ENCODE measurements around the gene ARHGAP18. TPM values are rescaled to one million over a fixed set of nuclear protein-coding genes. Genes with fewer than 3 reads are reported as not detected.
A peak's percentile ranks its signal among the peaks of the same experiment; 100 is the strongest.

Gene ARHGAP18
- total RNA-seq, 1 experiment from 2014 or later, result 64.5 TPM

GRCh38 chr6:129565811-129566210 lies 144.2 kb downstream of the ARHGAP18 start:
- no peak for DNase-seq
- peaks cover 11% of the 10 kb centered on the region for H3K4me1 Mint-ChIP-seq (ENCODE audit: low read depth, unreplicated experiment)
- no peak for TF ChIP-seq CTCF (IDR thresholded peaks at IDR 0.05; ENCODE audit: unreplicated experiment)
- CTCF ChIA-PET, result interaction anchor here (1.1 kb wide), 1 partner anchor 19 kb away, joined by 3 read pairs; no protein-coding TSS in a partner anchor
- no peaks in the 10 kb centered on the region for H3K9me3 Mint-ChIP-seq (ENCODE audit: low read depth, unreplicated experiment)
- H3K27me3 Mint-ChIP-seq (ENCODE audit: unreplicated experiment), result no peaks in the 10 kb centered on the region
- no TSS peak for BruUV-seq (replicated peaks)
- peaks cover 19% of the 10 kb centered on the region for H3K36me3 Mint-ChIP-seq (ENCODE audit: insufficient read depth, unreplicated experiment)
- H3K4me3 Mint-ChIP-seq (ENCODE audit: low read depth, unreplicated experiment), result no peak overlapping the region
- intact Hi-C loops (cut with micrococcal nuclease; ENCODE audit: unreplicated experiment), result loop anchor here (2.0 kb wide), 1 partner anchor 67 kb away; no protein-coding TSS in a partner anchor
- H3K27ac Mint-ChIP-seq (ENCODE audit: unreplicated experiment), result no peak overlapping the region

GRCh38 chr6:129565366-129565765 lies 144.6 kb downstream of the ARHGAP18 start:
- Mint-ChIP-seq H3K27me3 (ENCODE audit: unreplicated experiment) (no peaks in the 10 kb centered on the region), H3K4me3 (ENCODE audit: low read depth, unreplicated experiment) (no peak overlapping the region), H3K9me3 (ENCODE audit: low read depth, unreplicated experiment) (no peaks in the 10 kb centered on the region), H3K36me3 (ENCODE audit: insufficient read depth, unreplicated experiment) (peaks cover 17% of the 10 kb centered on the region), H3K4me1 (ENCODE audit: low read depth, unreplicated experiment) (peaks cover 11% of the 10 kb centered on the region), H3K27ac (ENCODE audit: unreplicated experiment) (no peak overlapping the region)
- no peak for TF ChIP-seq CTCF (IDR thresholded peaks at IDR 0.05; ENCODE audit: unreplicated experiment)
- no TSS peak for BruUV-seq (replicated peaks)
- intact Hi-C loops (cut with micrococcal nuclease; ENCODE audit: unreplicated experiment), result no loop called here
- CTCF ChIA-PET, result interaction anchor here (1.1 kb wide), 1 partner anchor 18 kb away, joined by 3 read pairs; no protein-coding TSS in a partner anchor
- no peak for DNase-seq

DNA sequence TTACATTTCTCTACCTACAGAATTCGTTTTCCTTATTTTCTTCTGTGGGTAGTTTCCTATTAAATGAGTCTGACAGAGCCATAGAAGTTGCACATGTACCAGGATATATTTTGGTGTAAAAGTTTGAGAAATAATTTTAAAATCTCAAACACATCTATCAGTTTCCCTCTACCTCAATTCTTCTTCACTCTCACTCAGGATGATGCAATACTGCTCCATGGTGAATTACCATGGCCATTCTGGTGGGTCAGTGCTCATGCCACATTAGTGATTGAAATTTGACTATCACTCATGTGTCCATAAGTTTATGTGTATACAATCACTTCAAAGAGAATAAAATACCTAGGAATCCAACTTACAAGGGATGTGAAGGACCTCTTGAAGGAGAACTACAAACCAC lies 151.7 kb downstream of the ARHGAP18 start:
- no peaks in the 10 kb centered on the region for H3K9me3 Mint-ChIP-seq (ENCODE audit: low read depth, unreplicated experiment)
- no TSS peak for BruUV-seq (replicated peaks)
- intact Hi-C loops (cut with micrococcal nuclease; ENCODE audit: unreplicated experiment), result no loop called here

DNA sequence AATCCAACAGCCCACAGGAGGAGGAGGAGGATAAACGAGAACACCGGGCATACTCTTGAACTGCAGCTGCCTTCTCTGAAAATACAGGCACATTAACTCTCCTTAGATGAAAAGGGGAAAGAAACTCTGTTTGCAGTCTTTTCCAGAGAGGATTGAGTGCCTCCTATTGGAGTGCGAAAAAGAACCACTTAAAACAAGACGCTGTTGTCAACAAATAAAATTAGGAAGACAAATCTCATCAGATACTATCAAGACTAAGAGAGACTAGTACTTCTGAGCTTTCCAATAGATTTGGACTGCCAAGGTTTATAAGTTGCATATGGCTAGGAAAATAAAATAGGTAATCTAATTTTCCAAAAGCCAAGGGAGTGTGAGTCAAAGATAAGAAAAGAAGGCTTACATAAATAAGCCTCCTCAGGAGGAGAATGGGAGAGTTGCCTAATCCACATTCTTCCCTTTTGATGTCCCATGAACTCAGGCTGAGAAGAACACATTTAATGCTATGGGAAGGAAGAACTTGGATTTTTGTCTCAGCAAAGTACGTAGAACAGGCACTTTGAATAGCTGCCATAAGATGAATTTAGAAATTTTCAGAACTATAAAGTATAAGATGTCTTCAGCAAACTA lies 154.7 kb downstream of the ARHGAP18 start:
- TF ChIP-seq CTCF (IDR thresholded peaks at IDR 0.05; ENCODE audit: unreplicated experiment), result no peak
- no peaks in the 10 kb centered on the region for H3K27me3 Mint-ChIP-seq (ENCODE audit: unreplicated experiment)
- intact Hi-C loops (cut with micrococcal nuclease; ENCODE audit: unreplicated experiment), result no loop called here
- no peak for DNase-seq
- no peak overlapping the region for H3K4me3 Mint-ChIP-seq (ENCODE audit: low read depth, unreplicated experiment)
- CTCF ChIA-PET, result no interaction called here
- H3K27ac Mint-ChIP-seq (ENCODE audit: unreplicated experiment), result peak overlapping the region; percentile 55
- no peaks in the 10 kb centered on the region for H3K4me1 Mint-ChIP-seq (ENCODE audit: low read depth, unreplicated experiment)
- BruUV-seq (replicated peaks), result no TSS peak
- peaks cover 28% of the 10 kb centered on the region for H3K36me3 Mint-ChIP-seq (ENCODE audit: insufficient read depth, unreplicated experiment)
- no peaks in the 10 kb centered on the region for H3K9me3 Mint-ChIP-seq (ENCODE audit: low read depth, unreplicated experiment)

More for the DNA sequence above, 151.7 kb downstream of the ARHGAP18 start:
- Mint-ChIP-seq H3K27me3 (ENCODE audit: unreplicated experiment) (no peaks in the 10 kb centered on the region), H3K36me3 (ENCODE audit: insufficient read depth, unreplicated experiment) (peaks cover 15% of the 10 kb centered on the region), H3K4me3 (ENCODE audit: low read depth, unreplicated experiment) (no peak overlapping the region), H3K4me1 (ENCODE audit: low read depth, unreplicated experiment) (no peaks in the 10 kb centered on the region), H3K27ac (ENCODE audit: unreplicated experiment) (no peak overlapping the region)
- TF ChIP-seq CTCF (IDR thresholded peaks at IDR 0.05; ENCODE audit: unreplicated experiment), result no peak
- CTCF ChIA-PET, result no interaction called here
- DNase-seq, result no peak
